ENCODE measurements around the gene NDST1.

The NDST1 gene

DNA sequence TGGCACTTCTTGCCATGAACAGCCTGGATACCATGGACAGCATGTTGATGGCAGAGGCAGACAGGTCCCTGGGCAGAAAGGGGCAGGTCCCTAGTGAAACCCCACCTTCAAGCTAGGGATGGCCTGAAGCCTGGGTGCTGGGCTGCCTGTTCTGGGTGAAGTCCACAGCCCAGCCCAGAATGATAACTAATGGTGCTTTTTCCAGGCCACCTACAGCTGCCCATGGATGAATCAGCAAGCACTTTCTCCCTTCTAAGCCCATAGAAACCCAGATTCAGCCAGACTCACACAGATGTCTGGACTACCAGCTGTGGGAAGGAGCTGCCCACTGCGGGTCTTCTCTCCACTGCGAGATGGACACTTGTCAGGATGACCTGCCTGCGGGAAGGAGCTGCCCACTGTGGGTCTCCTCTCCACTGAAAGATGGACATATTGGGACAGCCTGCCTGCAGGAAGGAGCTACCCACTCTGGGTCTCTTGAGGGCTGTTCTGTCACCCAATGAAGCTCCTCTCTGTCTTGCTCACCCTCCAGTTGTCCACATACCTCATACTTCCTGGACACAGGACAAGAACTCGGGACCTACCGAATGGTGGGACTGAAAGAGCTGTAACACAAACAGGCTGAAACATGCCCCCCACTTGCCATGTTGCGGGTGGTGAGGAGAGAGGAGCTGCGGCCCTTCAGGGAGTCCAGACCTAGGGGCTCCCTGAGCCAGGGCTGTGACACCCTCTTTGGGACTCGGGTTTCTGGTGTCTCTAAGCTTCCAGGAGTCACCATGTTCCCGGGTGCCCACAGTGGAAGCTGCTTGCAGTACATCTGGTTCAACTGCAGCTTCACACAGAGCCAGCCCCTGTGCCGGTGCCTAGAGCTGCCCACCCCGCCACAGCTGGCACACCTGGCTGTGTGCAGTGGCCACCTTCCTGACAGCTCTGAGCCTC lies 71.8 kb downstream of the NDST1 start:
- POLR2A ChIA-PET (ENCODE audit: low non-redundant PET), result no interaction called here

DNA sequence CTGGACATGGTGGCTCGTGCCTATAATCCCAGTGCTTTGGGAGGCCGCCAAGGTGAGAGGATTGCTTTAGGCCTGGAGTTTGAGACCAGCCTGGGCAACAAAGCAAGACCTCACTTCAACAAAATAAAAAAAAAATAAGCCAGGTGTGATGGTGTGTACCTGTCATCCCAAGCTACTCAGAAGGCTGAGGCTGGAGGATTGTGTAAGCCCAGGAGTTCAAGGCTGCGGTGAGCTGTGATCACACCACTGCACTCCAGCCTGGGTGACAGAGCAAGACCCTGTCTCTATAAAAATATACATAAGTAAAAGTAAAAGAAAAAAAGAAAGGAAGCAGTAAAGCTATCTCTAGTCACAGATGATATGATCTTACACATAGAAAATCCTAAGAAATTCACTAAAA lies 73.0 kb downstream of the NDST1 start:
- TF ChIP-seq, protein P1, sequence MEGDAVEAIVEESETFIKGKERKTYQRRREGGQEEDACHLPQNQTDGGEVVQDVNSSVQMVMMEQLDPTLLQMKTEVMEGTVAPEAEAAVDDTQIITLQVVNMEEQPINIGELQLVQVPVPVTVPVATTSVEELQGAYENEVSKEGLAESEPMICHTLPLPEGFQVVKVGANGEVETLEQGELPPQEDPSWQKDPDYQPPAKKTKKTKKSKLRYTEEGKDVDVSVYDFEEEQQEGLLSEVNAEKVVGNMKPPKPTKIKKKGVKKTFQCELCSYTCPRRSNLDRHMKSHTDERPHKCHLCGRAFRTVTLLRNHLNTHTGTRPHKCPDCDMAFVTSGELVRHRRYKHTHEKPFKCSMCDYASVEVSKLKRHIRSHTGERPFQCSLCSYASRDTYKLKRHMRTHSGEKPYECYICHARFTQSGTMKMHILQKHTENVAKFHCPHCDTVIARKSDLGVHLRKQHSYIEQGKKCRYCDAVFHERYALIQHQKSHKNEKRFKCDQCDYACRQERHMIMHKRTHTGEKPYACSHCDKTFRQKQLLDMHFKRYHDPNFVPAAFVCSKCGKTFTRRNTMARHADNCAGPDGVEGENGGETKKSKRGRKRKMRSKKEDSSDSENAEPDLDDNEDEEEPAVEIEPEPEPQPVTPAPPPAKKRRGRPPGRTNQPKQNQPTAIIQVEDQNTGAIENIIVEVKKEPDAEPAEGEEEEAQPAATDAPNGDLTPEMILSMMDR (conservative IDR thresholded peaks at IDR 0.05; ENCODE audit: low read depth), result no peak
- CTCF ChIA-PET, result no interaction called here
- no peak for DNase-seq (ENCODE audit: low spot score)
- POLR2A ChIA-PET (ENCODE audit: low non-redundant PET), result no interaction called here
- H3K27ac ChIP-seq, result no peak overlapping the region

More for the DNA sequence above, 71.8 kb downstream of the NDST1 start:
- no peak overlapping the region for H3K27ac ChIP-seq
- CTCF ChIA-PET, result interaction anchor here (0.6 to 0.8 kb wide), 5 partner anchors 10 to 78 kb away, joined by 3 to 7 read pairs (median 4); no protein-coding TSS in a partner anchor
- TF ChIP-seq, protein P1 (conservative IDR thresholded peaks at IDR 0.05; ENCODE audit: low read depth), result no peak
- no peak for DNase-seq (ENCODE audit: low spot score)

GRCh38 chr5:150582241-150583109 lies 74.5 kb downstream of the NDST1 start:
- TF ChIP-seq, protein P1 (conservative IDR thresholded peaks at IDR 0.05; ENCODE audit: low read depth), result no peak
- CTCF ChIA-PET, result interaction anchor here (0.6 kb wide), 2 partner anchors 15 to 1109 kb away, joined by 3 to 5 read pairs; no protein-coding TSS in a partner anchor
- DNase-seq (ENCODE audit: low spot score), result no peak

GRCh38 chr5:150583541-150584225 lies 75.8 kb downstream of the NDST1 start:
- ChIA-PET POLR2A (ENCODE audit: low non-redundant PET) (no interaction called here), CTCF (interaction anchor here (0.6 to 0.7 kb wide), 4 partner anchors 14 to 461 kb away, joined by 3 to 5 read pairs (median 4); no protein-coding TSS in a partner anchor)
- DNase-seq (ENCODE audit: low spot score), result no peak
- no peak overlapping the region for H3K27ac ChIP-seq
- TF ChIP-seq, protein P1 (conservative IDR thresholded peaks at IDR 0.05; ENCODE audit: low read depth), result no peak

More at GRCh38 chr5:150582241-150583109, 74.5 kb downstream of the NDST1 start:
- POLR2A ChIA-PET (ENCODE audit: low non-redundant PET), result no interaction called here
- H3K27ac ChIP-seq, result no peak overlapping the region

GRCh38 chr5:150584556-150585335 lies 76.8 kb downstream of the NDST1 start:
- ChIA-PET POLR2A (ENCODE audit: low non-redundant PET) (no interaction called here), CTCF (interaction anchor here (0.6 to 0.7 kb wide), 4 partner anchors 10 to 1580 kb away, joined by 3 to 4 read pairs (median 4); no protein-coding TSS in a partner anchor)
- DNase-seq (ENCODE audit: low spot score), result no peak

More at GRCh38 chr5:150584556-150585335, 76.8 kb downstream of the NDST1 start:
- H3K27ac ChIP-seq, result no peak overlapping the region
- TF ChIP-seq, protein P1 (conservative IDR thresholded peaks at IDR 0.05; ENCODE audit: low read depth), result no peak
